GM12874 (cell line): ENCODE results near the gene PHIP.

Source experiments
- CTCF ChIP-seq: IDR thresholded peaks from 2 replicates; pipeline ENCODE4 v1.5.1; 2011; ENCODE audit warnings: low read depth, mild to moderate bottlenecking, control low read depth, low read length, moderate library complexity; ENCODE audit not compliant: insufficient read depth

PHIP gene

DNA sequence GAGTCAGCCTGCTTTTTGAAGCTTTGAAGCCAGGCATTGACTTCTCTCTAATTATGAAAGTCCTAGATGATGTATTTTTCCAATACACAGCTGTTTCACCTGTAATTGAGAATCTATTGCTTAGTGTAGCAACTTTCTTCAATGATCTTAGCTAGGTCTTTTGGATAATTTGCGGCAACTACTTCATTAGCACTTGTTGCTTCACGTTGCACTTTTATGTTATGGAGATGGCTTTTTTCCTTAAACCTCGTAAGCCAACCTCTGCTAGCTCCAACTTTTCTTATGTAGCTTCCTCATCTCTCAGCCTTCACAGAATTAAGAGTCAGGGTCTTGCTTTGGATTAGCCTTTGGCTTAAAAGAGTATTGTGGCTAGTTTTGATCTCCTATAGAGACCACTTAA lies 44.8 kb downstream of the PHIP start:
- no peak for TF ChIP-seq CTCF

GRCh38 chr6:79031821-79032590 lies 46.0 kb downstream of the PHIP start:
- no peak for TF ChIP-seq CTCF

- TF ChIP-seq CTCF: no peak
These were observed 47.5 kb downstream of the PHIP start for GRCh38 chr6:79030511-79030910.

DNA sequence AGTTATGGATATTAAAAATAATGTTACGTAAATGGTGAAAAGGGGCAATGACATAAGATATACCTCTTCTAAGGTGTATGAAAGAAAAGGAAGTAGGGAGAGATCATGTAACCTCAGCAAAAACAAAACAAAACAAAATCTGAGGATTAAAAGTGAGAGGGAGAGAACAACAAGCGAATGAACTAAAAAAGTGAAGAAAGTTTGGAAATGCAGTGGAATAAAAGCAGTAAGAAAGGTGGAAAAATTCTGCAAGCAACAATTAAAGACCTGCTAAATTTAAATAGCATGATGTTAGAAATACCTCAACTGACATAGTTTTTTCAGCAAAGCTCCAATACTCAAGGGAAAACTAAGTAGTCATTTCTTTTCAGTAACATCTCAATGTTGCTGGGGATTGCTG lies 48.0 kb downstream of the PHIP start:
- no peak for TF ChIP-seq CTCF

- no peak for TF ChIP-seq CTCF
These were observed 49.3 kb downstream of the PHIP start for GRCh38 chr6:79028641-79029314.

GRCh38 chr6:79011940-79012339 lies 66.1 kb downstream of the PHIP start:
- TF ChIP-seq CTCF: no peak

DNA sequence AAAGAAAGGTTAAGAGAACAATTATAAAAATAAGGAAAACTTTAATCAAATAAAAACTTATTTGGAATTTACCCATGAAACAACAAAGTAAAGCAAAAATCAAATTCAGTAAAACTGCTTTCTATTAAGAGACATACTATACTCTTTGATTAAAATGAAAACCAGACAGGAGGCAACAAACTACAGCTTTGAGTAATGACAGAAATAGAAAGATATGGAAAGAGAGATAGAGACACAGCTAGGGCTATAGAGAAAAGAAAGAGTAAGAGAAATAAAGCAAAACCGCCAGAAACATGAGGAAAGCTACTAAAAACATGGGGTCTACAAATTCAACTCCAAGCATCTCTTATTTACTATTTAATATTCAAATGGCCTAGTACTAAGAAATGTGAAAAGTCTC lies 67.6 kb downstream of the PHIP start:
- TF ChIP-seq CTCF: no peak
